HG03025 (cell line): ENCODE measurements around the gene METTL9.

ENCODE experiments used
- ATAC-seq: cut with Tn5 transposase; IDR thresholded peaks from one replicate; pipeline ENCODE4 v1.9.1; 2021; ENCODE audit warnings: mild to moderate bottlenecking, moderate library complexity; ENCODE audit not compliant: unreplicated experiment, low FRiP score

METTL9 gene

DNA sequence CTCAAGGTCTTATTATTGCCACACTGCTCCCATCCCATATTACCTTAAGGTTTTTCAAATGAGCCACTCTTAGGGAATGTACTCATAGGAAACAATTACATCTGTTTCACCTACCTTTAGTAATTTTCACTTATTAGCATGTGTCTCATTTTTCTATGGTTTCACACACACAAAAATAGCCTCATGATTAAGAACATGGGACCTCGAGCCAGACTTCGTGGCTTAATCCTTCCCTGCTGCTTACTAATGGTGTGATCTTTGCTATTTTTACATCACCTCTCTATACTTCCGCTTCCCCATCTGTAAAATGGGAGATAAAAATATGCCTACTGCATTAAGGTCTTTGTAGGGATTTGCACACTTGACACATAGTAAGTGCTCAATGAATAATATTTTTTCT is 102.9 kb downstream of the METTL9 start:
- no peak for ATAC-seq

DNA sequence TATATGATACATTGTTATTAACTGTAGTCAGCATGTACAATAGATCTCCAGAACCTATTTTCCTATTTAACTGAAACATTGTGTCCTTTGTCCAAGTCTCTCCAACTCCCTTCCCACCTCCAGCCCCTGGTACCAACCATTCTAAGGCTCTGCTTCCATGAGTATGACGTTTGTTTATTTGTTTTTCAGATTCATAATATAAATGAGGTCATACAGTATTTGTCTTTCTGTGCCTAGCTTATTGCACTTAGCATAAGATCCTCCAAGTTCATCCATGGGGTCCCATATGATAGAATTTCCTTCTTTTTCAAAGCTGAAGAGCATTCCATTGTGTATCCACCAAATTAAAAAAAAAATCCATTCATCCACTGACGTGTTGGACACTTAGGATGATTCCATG is 103.8 kb downstream of the METTL9 start:
- no peak for ATAC-seq

- ATAC-seq = no peak
These were observed 104.3 kb downstream of the METTL9 start for GRCh38 chr16:21703589-21704174.

DNA sequence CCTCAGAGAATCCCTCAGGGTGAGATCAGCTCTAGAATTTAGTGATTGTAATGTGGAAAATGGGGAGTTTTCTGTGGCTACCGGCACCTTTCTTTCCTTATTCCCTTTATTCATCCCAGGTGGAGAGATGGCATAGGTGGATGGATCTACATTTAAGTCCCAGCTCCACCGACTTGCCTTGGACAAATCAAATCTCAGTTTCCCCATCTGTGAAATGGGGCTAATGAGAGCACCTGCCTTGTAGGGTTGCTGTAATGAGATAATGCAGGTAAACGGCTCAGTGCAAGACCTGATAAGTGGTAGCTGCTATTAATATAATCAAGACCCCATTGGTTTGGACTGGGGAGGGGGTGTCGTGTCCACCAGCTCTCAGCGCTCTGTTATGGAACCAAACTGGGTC is 104.9 kb downstream of the METTL9 start:
- ATAC-seq = no peak

- no peak for ATAC-seq
These were observed 105.4 kb downstream of the METTL9 start for GRCh38 chr16:21704733-21705132.
